Cardiac fibroblast (primary cell): ENCODE data around the gene PRSS36.

Source experiments
- DNase-seq, 2 donors: peaks; one replicate each; pipeline versions ENCODE4 v3.0.0 to v3.0.0-alpha.2; 2010; ENCODE audit warnings: low read depth in 2 of 2
- H3K4me3 ChIP-seq, 2 donors: replicated peaks in 1 of 2; 1 replicate in 1 of 2; 2 replicates in 1 of 2; pipeline ENCODE4 v1.5.1; 2011; ENCODE audit warnings: low read depth in 2 of 2, low read length in 2 of 2, mild to moderate bottlenecking in 2 of 2, moderate library complexity in 1 of 2
- TF ChIP-seq, protein P1 (sequence below): IDR thresholded peaks from one replicate; pipeline ENCODE4 v1.5.1; 2011; ENCODE audit warnings: low read depth, mild to moderate bottlenecking, low read length, inconsistent platforms

Gene PRSS36

DNA sequence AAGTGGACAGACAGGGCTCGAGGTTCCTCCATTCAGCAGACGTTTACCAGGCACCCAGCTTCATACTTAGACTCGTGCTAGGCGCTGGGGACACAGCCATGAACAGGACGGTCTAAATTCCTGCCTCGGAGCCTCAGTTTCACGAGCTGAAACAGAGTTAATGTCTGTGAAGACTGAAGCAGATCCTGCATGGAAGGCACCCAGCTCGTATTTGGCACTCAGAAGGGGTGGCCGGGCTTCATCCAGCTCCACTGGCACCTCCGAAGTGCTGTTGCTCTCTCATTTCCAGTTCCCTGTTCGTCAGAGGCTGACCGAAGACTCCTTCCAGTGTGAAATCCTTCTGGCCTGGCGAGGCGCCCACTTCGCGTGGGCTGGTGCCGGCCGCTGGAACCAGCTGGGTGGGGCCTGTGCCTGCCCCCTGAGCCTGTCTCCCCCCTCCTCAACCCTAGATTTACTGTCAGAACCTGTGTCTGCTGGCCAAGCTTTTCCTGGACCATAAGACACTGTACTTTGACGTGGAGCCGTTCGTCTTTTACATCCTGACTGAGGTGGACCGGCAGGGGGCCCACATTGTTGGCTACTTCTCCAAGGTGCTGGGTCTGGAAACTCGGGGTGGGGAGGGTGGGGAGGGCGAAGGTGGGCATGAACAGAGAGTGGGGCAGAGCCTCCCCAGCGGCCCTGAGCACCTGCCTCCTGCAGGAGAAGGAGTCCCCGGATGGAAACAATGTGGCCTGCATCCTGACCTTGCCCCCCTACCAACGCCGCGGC, 20.1 kb downstream of the PRSS36 start:
- peak in 1 of 2 donors; percentile 35 for DNase-seq
- H3K4me3 ChIP-seq = no peak overlapping the region
- TF ChIP-seq, protein P1, sequence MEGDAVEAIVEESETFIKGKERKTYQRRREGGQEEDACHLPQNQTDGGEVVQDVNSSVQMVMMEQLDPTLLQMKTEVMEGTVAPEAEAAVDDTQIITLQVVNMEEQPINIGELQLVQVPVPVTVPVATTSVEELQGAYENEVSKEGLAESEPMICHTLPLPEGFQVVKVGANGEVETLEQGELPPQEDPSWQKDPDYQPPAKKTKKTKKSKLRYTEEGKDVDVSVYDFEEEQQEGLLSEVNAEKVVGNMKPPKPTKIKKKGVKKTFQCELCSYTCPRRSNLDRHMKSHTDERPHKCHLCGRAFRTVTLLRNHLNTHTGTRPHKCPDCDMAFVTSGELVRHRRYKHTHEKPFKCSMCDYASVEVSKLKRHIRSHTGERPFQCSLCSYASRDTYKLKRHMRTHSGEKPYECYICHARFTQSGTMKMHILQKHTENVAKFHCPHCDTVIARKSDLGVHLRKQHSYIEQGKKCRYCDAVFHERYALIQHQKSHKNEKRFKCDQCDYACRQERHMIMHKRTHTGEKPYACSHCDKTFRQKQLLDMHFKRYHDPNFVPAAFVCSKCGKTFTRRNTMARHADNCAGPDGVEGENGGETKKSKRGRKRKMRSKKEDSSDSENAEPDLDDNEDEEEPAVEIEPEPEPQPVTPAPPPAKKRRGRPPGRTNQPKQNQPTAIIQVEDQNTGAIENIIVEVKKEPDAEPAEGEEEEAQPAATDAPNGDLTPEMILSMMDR = no peak

DNA sequence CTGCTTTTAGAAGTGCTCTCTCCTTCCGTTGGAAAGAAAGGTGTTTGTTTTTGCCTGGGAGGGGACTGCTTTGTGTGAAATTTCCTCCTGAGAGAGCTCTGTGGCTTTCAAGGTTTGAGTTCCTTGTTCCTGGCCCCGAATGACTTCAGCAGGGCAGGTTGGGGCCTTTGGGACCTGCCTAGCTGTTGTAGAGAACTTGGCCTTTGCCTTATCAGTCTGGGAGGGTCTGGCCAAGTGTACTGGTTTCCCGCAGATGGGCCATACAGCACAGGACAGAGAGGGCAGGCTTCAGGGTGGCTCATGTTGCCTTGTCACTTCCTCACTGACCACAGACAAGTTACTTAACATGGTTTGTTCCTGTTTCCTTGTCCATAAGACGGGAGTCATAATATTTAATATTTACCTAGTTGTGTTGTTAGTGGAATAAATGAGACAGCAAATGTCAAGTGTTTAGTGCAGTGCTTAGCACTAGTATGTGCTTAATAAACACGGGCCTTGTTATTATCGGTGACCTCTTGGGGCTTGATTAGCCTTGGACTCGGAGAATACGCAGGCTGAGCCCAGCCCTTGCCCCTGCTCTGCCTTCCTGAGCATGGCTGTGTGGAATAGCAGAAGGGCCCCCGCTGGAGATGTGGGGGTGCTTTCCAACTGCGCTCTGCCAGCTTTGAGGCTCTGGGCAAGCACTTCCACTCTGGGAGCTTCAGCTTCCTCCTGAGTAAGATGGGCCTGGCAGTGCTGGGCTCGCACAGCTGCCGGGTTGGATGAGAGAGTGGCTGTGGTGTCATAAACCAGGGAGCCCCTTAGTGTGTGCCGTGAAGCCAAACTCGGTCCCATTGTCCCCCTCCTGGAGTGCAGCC, 20.9 kb downstream of the PRSS36 start:
- H3K4me3 ChIP-seq = no peak overlapping the region
- DNase-seq = no peak
- TF ChIP-seq, protein P1 = no peak

DNA sequence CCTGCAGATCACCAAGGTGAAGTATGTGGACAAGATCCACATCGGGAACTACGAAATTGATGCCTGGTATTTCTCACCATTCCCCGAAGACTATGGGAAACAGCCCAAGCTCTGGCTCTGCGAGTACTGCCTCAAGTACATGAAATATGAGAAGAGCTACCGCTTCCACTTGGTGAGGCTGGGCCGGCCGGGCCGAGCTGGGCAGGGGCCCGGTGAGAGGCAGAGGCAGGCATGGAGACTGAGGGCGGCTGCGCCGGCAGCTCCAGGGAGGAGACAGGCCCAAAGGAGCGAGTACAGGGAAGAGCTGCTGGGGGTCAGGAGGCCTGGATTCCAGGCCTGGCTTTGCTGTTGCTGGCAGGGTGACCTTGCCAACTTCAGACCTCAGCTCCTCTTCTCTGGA, 22.7 kb downstream of the PRSS36 start:
- H3K4me3 ChIP-seq = no peak overlapping the region
- TF ChIP-seq, protein P1 = no peak

DNA sequence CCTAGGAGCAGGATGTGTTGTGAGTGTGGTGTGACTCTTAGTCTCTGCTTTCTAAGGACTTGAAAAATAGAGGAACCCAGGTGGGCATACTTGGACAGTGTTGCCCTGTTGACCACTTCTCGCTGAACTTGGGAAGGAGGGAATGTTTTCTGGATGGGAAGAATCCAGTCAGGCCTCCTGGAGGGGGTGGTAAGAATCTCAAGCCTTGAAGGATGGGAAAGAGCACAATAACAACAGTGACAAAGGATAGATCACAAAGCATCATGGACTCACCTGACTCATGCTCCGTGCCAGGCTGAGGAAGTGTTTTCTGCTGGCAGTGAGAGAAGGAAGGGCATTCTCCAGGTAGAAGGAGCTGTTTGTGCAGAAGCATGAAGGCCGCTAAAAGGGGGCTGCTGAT, 24.0 kb downstream of the PRSS36 start:
- H3K4me3 ChIP-seq = no peak overlapping the region
- DNase-seq = no peak
- TF ChIP-seq, protein P1 = no peak

More for the DNA sequence above, 22.7 kb downstream of the PRSS36 start:
- no peak for DNase-seq

DNA sequence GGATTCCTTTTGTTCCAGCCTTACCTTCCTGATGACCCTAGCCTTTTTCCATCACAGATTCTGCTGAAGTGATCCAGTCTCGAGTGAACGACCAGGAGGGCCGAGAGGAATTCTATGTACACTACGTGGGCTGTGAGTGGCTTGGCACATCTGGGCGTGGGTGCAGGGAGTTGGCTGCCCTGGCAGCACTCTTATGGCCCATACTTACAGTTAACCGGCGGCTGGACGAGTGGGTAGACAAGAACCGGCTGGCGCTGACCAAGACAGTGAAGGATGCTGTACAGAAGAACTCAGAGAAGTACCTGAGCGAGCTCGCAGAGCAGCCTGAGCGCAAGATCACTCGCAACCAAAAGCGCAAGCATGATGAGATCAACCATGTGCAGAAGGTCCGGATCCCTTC, 29.7 kb downstream of the PRSS36 start:
- no peak for DNase-seq
- TF ChIP-seq, protein P1 = no peak
- H3K4me3 ChIP-seq = no peak overlapping the region

DNA sequence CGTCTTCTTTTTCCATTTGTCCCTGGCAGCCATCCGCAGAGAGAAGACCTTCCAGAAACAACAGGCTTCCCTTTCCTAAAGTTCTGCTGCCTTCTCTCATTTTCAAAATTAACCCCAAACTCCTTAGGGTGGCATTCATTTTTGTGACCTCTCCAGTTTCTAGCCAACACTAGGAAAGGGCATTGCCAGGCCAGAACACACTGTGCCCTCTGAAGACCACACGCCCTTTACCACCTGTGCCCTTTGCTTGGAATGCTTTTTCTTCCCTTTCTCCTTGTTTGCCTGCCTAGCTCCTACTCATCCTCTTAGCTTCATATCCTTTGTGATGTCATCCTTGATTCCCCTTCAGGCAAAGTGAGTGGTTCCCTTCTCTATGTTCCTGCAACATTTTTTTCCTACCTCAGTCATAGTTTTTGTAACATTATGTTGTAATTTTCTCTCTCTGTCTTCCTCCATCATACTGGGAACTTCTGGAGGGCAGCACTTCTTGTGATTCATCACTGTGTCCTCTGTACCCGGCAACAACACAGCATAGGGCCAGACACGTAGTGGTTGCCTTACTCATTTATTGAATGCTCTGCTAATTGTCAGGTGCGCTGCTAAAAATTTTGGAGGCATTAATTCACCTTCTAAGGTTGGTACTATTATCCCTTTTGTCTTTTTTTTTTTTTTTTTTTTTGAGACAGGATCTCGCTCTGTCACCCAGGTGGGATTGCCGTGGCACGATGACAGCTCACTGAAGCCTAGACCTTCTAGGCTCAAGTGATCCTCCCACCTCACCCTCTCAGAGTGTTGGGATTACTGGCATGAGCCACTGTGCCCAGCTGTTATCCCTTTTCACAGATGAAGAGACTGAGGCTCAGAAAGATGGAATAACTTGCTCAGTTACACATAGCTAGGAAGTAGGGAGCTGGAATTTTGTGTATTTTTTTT, 31.4 kb downstream of the PRSS36 start:
- DNase-seq = peak; percentile 65 to 91
- peak overlapping the region; percentile 60 to 66 for H3K4me3 ChIP-seq
- TF ChIP-seq, protein P1 = no peak
